HG02588 (cell line): Measurements from ENCODE around the gene CROCC2.

Experiments
- ATAC-seq: cut with Tn5 transposase; IDR thresholded peaks from one replicate; pipeline ENCODE4 v1.9.1; 2021; ENCODE audit warnings: mild to moderate bottlenecking, moderate library complexity; ENCODE audit not compliant: unreplicated experiment

CROCC2 gene

GRCh38 chr2:240891492-240892340 lies 14.4 kb upstream of the CROCC2 start:
- no peak for ATAC-seq

GRCh38 chr2:240892356-240892755 lies 13.8 kb upstream of the CROCC2 start:
- no peak for ATAC-seq

- ATAC-seq, result no peak
These were observed 13.2 kb upstream of the CROCC2 start for GRCh38 chr2:240892925-240893324.

GRCh38 chr2:240893363-240893844 lies 12.7 kb upstream of the CROCC2 start:
- ATAC-seq, result no peak

- ATAC-seq, result no peak
These were observed 12.1 kb upstream of the CROCC2 start for GRCh38 chr2:240894006-240894405.

- no peak for ATAC-seq
These were observed 11.1 kb upstream of the CROCC2 start for GRCh38 chr2:240894836-240895558.

GRCh38 chr2:240895656-240896388 lies 10.3 kb upstream of the CROCC2 start, which contains the start of gene MAB21L4:
MAB21L4 (minus strand) TSS chr2:240896156; CDS start chr2:240895997, 159 bp downstream.
- no peak for ATAC-seq

GRCh38 chr2:240896394-240896793 lies 9.7 kb upstream of the CROCC2 start:
- ATAC-seq, result no peak

- no peak for ATAC-seq
These were observed 9.1 kb upstream of the CROCC2 start for GRCh38 chr2:240896871-240897692.

GRCh38 chr2:240898108-240898730 lies 7.9 kb upstream of the CROCC2 start:
- ATAC-seq, result no peak

- ATAC-seq, result no peak
These were observed 7.2 kb upstream of the CROCC2 start for GRCh38 chr2:240898731-240899467.

- no peak for ATAC-seq
These were observed 6.7 kb upstream of the CROCC2 start for GRCh38 chr2:240899468-240899865.

GRCh38 chr2:240900141-240900860 lies 5.8 kb upstream of the CROCC2 start:
- ATAC-seq, result no peak

- no peak for ATAC-seq
These were observed 4.0 kb upstream of the CROCC2 start for GRCh38 chr2:240901986-240902614.

GRCh38 chr2:240902615-240903041 lies 3.5 kb upstream of the CROCC2 start:
- ATAC-seq, result no peak

GRCh38 chr2:240903191-240904060 lies 2.7 kb upstream of the CROCC2 start:
- no peak for ATAC-seq
